H7 (cell line): Measurements from ENCODE around the gene GPR161. TPM values are rescaled to one million over a fixed set of nuclear protein-coding genes. Genes with fewer than 3 reads are reported as not detected.
A peak's percentile ranks its signal among the peaks of the same experiment; 100 is the strongest.

ENCODE experiments used
- DNase-seq: peaks from one replicate; pipeline ENCODE4 v3.0.0; 2012
- H3K27me3 ChIP-seq: 2 replicates; pipeline ENCODE4 v1.6.0; 2011; ENCODE audit warnings: mild to moderate bottlenecking, low read length; ENCODE audit not compliant: control insufficient read depth, insufficient read depth
- H3K36me3 ChIP-seq: replicated peaks from 2 replicates; pipeline ENCODE4 v1.5.1; 2011; ENCODE audit warnings: low read length; ENCODE audit not compliant: control insufficient read depth, insufficient read depth
- H3K4me3 ChIP-seq: 2 replicates; pipeline ENCODE4 v1.5.1; 2011; ENCODE audit warnings: low read depth, mild to moderate bottlenecking, control low read depth, low read length, moderate library complexity; ENCODE audit not compliant: insufficient read depth
- total RNA-seq: library from RNA; depleted of rRNA; stranded (reverse); fragments of >200 nt; shearing (Covaris generic); gene quantifications from 2 replicates; pipeline ENCODE4 v1.2.3, GENCODE V29; 2014

The GPR161 gene
- total RNA-seq, 1 experiment from 2014 or later = 20.4 TPM

- H3K36me3 ChIP-seq = peaks cover 1% of the 10 kb centered on the region
- no peaks in the 10 kb centered on the region for H3K27me3 ChIP-seq
- no peak overlapping the region for H3K4me3 ChIP-seq
- no peak for DNase-seq
Observed at GRCh38 chr1:168090395-168090794, 46.3 kb downstream of the GPR161 start.

GRCh38 chr1:168089979-168090337 is 46.8 kb downstream of the GPR161 start:
- DNase-seq = no peak
- H3K4me3 ChIP-seq = no peak overlapping the region
- no peaks in the 10 kb centered on the region for H3K27me3 ChIP-seq
- peaks cover 1% of the 10 kb centered on the region for H3K36me3 ChIP-seq

DNA sequence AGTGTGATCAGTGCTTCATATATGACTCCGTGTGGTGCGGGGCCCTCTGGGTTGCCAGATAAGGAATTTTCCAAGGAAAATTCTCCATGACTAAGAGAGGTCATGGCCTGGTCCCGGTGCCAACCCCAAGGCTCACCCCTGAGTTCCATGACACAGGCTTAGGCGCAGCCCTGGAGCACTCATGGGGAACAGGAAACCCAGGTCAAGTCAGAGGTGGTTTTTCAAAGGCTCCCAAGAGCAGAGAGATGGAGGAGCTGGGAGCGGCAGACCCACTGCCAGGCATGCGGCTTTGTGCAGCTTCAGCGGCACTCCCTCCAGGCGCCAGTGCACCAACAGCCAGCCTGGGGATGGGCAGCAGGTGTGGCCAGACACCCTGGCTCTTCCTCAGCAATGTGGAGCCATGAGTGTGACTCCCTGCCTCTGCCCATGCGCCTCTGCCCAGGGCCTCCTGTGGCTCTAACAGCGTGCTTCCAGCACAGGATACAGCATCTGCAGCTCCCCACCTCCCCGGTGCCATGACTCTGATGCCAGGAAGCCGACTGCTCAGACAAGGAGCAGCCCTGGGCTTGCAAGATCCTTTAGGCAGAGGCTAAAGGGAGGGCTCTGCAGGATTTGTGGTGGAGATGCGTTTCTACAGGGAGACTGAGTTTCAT is 47.3 kb downstream of the GPR161 start:
- Histone ChIP-seq H3K4me3 (no peak overlapping the region), H3K27me3 (no peaks in the 10 kb centered on the region), H3K36me3 (peaks cover 1% of the 10 kb centered on the region)
- no peak for DNase-seq

GRCh38 chr1:168088511-168089325 is 48.0 kb downstream of the GPR161 start:
- peaks cover 2% of the 10 kb centered on the region for H3K36me3 ChIP-seq
- DNase-seq = peak; percentile 13
- no peak overlapping the region for H3K4me3 ChIP-seq
- H3K27me3 ChIP-seq = no peaks in the 10 kb centered on the region

GRCh38 chr1:168087696-168088095 is 49.0 kb downstream of the GPR161 start:
- no peaks in the 10 kb centered on the region for H3K27me3 ChIP-seq
- no peak overlapping the region for H3K4me3 ChIP-seq
- H3K36me3 ChIP-seq = peaks cover 2% of the 10 kb centered on the region
- peak; percentile 10 for DNase-seq

DNA sequence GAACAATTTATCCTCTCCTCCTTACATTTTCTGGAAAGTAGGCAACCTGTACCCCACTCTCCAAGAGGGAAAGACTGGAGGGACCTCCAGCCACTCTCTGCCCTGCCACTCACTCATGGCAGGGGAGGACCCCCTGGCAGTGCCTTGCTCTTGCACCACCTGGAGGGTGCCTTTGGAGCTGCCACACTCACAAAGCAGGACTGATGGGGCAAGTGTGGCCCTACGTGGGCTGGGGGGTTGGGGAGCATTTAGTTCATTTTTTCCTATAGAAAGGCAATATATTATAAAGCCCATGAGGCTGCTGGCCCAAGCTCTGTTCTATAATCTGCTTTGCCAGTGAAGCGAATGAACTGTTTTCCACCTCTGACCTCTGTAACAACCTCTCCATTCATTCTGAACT is 50.3 kb downstream of the GPR161 start:
- Histone ChIP-seq H3K27me3 (no peaks in the 10 kb centered on the region), H3K36me3 (peaks cover 2% of the 10 kb centered on the region), H3K4me3 (no peak overlapping the region)
- DNase-seq = peak; percentile 18

DNA sequence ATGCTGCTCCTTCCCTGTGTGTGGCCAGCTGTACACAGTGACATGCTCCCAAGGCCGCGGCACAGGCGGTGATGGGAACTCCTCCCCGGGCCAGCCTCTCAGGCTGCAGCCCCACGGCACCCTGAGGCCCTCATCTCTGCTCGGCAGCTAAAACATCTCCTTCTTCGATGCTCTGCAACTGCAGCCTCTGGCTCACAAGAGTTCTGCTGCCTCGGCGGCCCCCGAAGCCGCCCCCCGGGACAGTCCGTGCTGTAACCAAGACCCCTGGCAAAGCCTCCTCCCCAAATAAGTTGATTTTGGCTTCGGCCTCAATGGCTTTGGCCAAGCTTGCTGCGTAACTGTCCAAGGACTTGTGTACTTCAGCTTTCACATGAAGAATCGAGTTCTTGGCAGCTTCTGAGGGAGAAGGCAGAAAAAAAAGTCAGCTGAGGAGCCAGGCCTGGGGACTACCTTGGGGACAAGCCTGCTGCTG is 51.3 kb downstream of the GPR161 start:
- Histone ChIP-seq H3K36me3 (peaks cover 2% of the 10 kb centered on the region), H3K4me3 (no peak overlapping the region), H3K27me3 (no peaks in the 10 kb centered on the region)
- peak; percentile 38 for DNase-seq

- DNase-seq = peak; percentile 88
- H3K36me3 ChIP-seq = peaks cover 2% of the 10 kb centered on the region
- no peaks in the 10 kb centered on the region for H3K27me3 ChIP-seq
- no peak overlapping the region for H3K4me3 ChIP-seq
Observed at GRCh38 chr1:168084396-168085231, 52.1 kb downstream of the GPR161 start.

DNA sequence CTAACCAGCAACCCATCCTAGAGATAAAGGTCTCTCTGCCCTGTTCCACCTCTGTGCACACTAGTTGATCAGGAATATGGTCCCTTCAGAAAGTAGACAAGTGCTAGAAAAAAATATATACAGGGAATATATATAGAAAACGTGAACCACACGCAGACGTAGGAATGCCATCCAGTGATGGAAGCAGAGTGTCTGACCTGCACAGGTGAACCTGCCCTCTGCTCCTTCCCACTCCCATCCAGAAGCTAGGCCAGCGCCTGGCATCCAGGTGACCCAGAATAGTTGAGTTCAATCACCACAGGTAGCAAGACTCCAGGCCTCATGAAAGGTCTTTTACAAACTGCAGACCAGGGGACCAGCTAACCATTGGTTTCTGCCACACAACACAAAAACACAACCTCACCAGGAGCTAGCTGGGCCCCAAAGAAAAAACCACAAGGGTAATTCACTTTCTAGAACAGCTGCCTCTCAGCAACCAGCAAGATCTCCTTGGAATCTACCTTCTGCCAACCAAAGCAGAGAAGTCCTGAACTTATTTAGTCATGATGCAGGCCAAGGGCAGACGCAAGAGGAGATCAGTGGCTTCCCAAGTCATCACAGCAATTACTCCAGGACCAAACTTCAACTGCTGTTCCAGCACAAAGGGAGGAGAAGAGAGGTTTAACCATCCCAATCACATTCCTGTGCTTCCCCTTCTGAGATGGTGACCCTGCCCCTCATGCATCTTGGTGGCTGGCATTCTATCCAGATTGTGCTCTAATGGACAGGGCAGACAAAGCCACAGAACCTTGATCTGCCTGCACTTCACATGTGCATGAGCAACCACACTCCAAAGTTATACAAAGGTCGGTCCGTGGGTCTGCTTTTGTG is 53.0 kb downstream of the GPR161 start:
- H3K4me3 ChIP-seq = no peak overlapping the region
- H3K27me3 ChIP-seq = no peaks in the 10 kb centered on the region
- DNase-seq = peak; percentile 6
- H3K36me3 ChIP-seq = peaks cover 2% of the 10 kb centered on the region

DNA sequence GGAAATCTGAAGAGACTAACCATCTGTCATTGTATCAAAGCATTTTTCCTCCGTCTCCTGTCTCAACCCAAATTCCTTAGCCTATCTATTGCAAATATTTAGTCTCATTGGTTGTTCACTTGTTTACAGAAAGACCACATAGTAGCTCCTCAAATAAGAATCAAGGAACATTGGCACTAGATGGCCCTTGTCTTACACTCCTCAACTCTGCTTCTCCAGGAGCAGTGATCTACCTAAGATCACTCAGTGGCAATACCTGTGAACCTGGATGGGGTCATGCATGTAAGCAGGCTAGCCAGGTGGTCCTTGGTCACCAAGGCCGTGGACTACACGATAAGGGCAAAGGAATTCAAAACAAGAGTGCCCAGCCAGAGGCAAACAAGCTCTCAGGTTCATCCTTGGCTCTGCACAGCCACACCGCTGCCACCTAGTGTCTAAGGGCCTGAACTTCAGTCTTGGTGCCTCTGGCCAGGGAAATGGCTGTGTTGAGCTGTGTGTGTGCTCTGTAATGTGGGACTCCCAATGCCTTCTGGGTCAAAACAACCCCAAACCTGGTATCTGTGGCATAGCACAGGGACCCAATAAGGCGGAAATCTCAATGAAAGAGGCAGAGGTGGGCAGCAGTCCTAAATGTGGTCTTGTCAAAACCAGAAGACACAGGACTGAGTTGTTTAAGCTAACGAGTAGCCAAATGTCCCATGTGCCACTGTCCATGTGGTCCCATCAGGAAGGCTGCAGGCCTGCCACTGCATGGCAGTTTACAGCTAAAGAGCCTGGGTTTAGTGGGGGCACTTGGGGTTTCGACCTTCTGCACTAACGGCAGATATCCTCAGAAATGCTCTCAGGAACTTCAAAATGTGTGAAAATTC is 54.5 kb downstream of the GPR161 start:
- H3K4me3 ChIP-seq = no peak overlapping the region
- peak; percentile 78 for DNase-seq
- no peaks in the 10 kb centered on the region for H3K27me3 ChIP-seq
- peaks cover 4% of the 10 kb centered on the region for H3K36me3 ChIP-seq

GRCh38 chr1:168081373-168082007 is 55.2 kb downstream of the GPR161 start:
- H3K4me3 ChIP-seq = no peak overlapping the region
- DNase-seq = no peak
- H3K27me3 ChIP-seq = no peaks in the 10 kb centered on the region
- peaks cover 3% of the 10 kb centered on the region; the same call in 1 of the 2 replicates for H3K36me3 ChIP-seq

- H3K27me3 ChIP-seq = no peaks in the 10 kb centered on the region
- H3K4me3 ChIP-seq = no peak overlapping the region
- no peak for DNase-seq
- peaks cover 3% of the 10 kb centered on the region for H3K36me3 ChIP-seq
Observed at GRCh38 chr1:168079761-168080160, 57.0 kb downstream of the GPR161 start.

GRCh38 chr1:168069384-168069783 is 67.3 kb downstream of the GPR161 start:
- no peaks in the 10 kb centered on the region for H3K27me3 ChIP-seq
- H3K36me3 ChIP-seq = peaks cover 4% of the 10 kb centered on the region
- no peak for DNase-seq
- no peak overlapping the region for H3K4me3 ChIP-seq
